RWPE2 (cell line): Measurements from ENCODE around the gene MUC5B.

ENCODE experiments used
- ATAC-seq: fragments of 200-7000 bp; cut with Tn5 transposase; 3 replicates; pipeline ENCODE4 v1.9.1; 2021; ENCODE audit warnings: low read depth
- DNase-seq: peaks from one replicate; pipeline ENCODE4 v3.0.0-alpha.2; 2020; ENCODE audit warnings: low spot score
- H3K27ac ChIP-seq: fragments of 450-650 bp; 2 replicates; pipeline ENCODE4 v1.5.1; 2017; ENCODE audit warnings: mild to moderate bottlenecking; ENCODE audit not compliant: poor library complexity, severe bottlenecking
- H3K27me3 ChIP-seq: fragments of 250-450 bp; sonication (Bioruptor Pico); 2 replicates; pipeline ENCODE4 v1.5.1; 2021; ENCODE audit warnings: mild to moderate bottlenecking, moderate library complexity; ENCODE audit not compliant: insufficient read depth, poor library complexity, severe bottlenecking
- H3K36me3 ChIP-seq: fragments of 250-450 bp; sonication (Bioruptor Pico); 2 replicates; pipeline ENCODE4 v1.5.1; 2020; ENCODE audit warnings: low read depth, mild to moderate bottlenecking, moderate library complexity
- H3K4me1 ChIP-seq: fragments of 250-450 bp; sonication (Bioruptor Pico); 2 replicates; pipeline ENCODE4 v1.5.1; 2021; ENCODE audit warnings: mild to moderate bottlenecking, moderate library complexity; ENCODE audit not compliant: insufficient read depth, poor library complexity, severe bottlenecking
- H3K4me3 ChIP-seq: fragments of 250-450 bp; sonication (Bioruptor Pico); 2 replicates; pipeline ENCODE4 v1.5.1; 2021; ENCODE audit warnings: mild to moderate bottlenecking, moderate library complexity; ENCODE audit not compliant: severe bottlenecking
- H3K9me3 ChIP-seq: fragments of 250-450 bp; sonication (Bioruptor Pico); 2 replicates; pipeline ENCODE4 v1.5.1; 2021; ENCODE audit warnings: mild to moderate bottlenecking, moderate library complexity; ENCODE audit not compliant: severe bottlenecking
- CTCF ChIP-seq: fragments of 450-650 bp; IDR thresholded peaks from one replicate; pipeline ENCODE4 v1.5.1; 2017; ENCODE audit warnings: mild to moderate bottlenecking, moderate library complexity; ENCODE audit not compliant: poor library complexity, severe bottlenecking

Gene MUC5B

DNA sequence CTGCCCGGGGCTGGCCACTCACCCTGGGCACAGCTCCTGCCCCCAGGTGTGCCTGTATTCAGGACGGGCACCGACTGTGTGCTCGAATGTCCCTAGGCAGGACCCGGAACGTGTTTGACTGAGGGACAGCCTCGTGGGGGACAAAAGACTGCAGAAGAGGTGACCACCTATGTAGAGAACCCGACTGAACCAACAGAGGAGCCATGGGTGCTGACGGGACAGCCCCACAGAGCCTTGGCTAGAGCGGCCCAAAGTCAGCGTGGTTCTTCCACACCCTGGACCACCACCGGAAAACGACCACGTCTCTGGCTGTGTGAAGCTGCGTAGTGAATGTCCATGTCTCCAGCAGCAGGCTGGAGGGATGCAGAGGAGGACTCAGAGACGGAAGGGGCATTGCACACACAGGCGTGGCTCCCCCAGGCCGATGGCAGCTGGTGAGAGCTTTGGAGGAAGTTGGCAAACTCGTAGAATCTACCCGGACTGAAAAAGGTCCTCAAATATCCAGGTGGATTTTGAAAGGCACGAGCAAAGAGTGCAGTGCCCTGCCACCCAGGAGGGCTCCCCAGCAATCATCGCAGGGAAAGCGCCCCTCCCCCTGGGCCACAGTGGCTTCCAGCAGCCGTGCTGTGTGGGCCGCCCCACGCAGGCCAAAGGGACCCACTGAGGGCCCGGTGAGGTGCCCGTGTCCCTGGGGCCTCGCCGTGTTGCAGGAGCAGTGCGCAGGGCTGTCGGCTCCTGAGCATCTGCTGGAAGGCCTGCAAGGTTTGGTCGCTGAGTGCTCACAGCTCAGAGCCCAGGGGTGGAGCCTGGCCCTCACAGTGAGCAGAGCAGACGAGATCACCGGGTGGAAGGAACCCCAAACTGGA lies 17.5 kb upstream of the MUC5B start:
- no peak for TF ChIP-seq CTCF
- no peaks in the 10 kb centered on the region for H3K4me1 ChIP-seq
- peaks cover 19% of the 10 kb centered on the region for H3K27me3 ChIP-seq
- H3K27ac ChIP-seq, result no peak overlapping the region
- DNase-seq, result peak; percentile 51
- H3K4me3 ChIP-seq, result no peak overlapping the region
- no peaks in the 10 kb centered on the region for H3K36me3 ChIP-seq
- H3K9me3 ChIP-seq, result no peaks in the 10 kb centered on the region
- ATAC-seq, result no peak

- H3K27me3 ChIP-seq, result peaks cover 13% of the 10 kb centered on the region
- TF ChIP-seq CTCF, result no peak
- no peak overlapping the region for H3K4me3 ChIP-seq
- ATAC-seq (no peak), DNase-seq (peak; percentile 28)
- no peaks in the 10 kb centered on the region for H3K9me3 ChIP-seq
- H3K27ac ChIP-seq, result no peak overlapping the region
- H3K4me1 ChIP-seq, result no peaks in the 10 kb centered on the region
- no peaks in the 10 kb centered on the region for H3K36me3 ChIP-seq
Measured at GRCh38 chr11:1205987-1206331, 16.9 kb upstream of the MUC5B start.

DNA sequence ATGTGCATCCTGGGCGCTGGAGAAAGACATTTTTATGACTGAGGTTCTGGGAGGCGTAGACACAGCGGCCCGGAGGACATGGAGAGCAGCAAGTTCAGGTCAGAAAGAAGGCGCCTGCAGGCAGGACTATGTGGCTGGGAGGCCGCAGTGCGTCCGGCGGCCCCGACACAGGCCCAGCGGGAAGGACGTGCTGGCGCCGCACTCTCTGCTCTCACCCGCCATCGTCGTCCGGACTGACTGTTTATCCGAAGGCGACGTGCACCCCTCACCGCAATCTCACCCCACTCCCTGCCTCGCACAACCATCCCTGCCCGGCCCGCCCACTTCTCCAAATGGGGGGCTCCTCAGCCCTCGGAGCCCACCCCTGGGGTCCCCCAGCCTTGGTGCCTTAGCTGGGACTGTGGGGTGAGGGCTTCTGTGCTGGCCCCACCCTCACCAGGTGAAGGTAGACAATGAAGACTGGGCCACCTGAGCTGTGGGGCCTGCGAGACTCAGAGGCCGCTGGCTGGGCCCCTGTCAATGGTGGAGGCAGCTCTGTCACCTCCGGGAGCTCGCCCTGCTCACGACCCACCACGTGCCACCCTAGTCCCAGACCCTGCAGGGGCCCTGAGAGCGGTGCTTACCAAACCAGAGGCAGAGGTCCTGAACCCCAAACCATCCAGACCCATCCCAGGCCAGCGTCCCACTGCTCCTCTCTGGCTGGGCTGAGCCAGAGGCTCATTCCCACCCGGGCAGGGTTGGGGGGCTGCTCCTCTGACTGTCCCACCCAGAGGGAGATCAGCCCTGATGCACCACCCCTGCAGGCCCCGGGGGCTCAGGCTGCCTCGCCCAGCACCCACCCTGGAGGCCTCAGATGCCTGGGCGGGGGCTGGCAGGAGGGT lies 16.2 kb upstream of the MUC5B start:
- DNase-seq (peak; percentile 68), ATAC-seq (no peak)
- Histone ChIP-seq H3K27ac (no peak overlapping the region), H3K27me3 (peaks cover 7% of the 10 kb centered on the region), H3K9me3 (no peaks in the 10 kb centered on the region), H3K4me1 (no peaks in the 10 kb centered on the region), H3K4me3 (no peak overlapping the region), H3K36me3 (no peaks in the 10 kb centered on the region)
- TF ChIP-seq CTCF, result no peak

- H3K9me3 ChIP-seq, result no peaks in the 10 kb centered on the region
- H3K4me1 ChIP-seq, result no peaks in the 10 kb centered on the region
- peaks cover 7% of the 10 kb centered on the region for H3K27me3 ChIP-seq
- H3K36me3 ChIP-seq, result no peaks in the 10 kb centered on the region
- no peak for TF ChIP-seq CTCF
- H3K27ac ChIP-seq, result no peak overlapping the region
- DNase-seq (peak; percentile 59), ATAC-seq (no peak)
- H3K4me3 ChIP-seq, result no peak overlapping the region
Measured at GRCh38 chr11:1207401-1208143, 15.3 kb upstream of the MUC5B start.
